NCI-H187 treated with DMSO at 0.1 percent for 48 hours (cell line): ENCODE measurements around the gene AGBL4.

Source experiments
- DNase-seq: peaks from one replicate; lab custom pipeline; 2025; lab: John Stamatoyannopoulos, UW

AGBL4 gene

GRCh38 chr1:49694251-49694827 is 329.4 kb downstream of the AGBL4 start:
- DNase-seq = no peak

GRCh38 chr1:49686107-49686506 is 337.6 kb downstream of the AGBL4 start:
- no peak for DNase-seq

GRCh38 chr1:49677706-49678105 is 346.0 kb downstream of the AGBL4 start:
- DNase-seq = no peak

- DNase-seq = no peak
Measured at GRCh38 chr1:49651136-49651535, 372.6 kb downstream of the AGBL4 start.

GRCh38 chr1:49630156-49630555 is 393.6 kb downstream of the AGBL4 start:
- DNase-seq = no peak

- DNase-seq = no peak
Measured at GRCh38 chr1:49627781-49628180, 396.0 kb downstream of the AGBL4 start.

GRCh38 chr1:49626472-49626871 is 397.3 kb downstream of the AGBL4 start:
- DNase-seq = no peak

GRCh38 chr1:49622877-49623276 is 400.9 kb downstream of the AGBL4 start:
- no peak for DNase-seq

GRCh38 chr1:49606082-49606481 is 417.7 kb downstream of the AGBL4 start:
- DNase-seq = no peak

GRCh38 chr1:49597436-49597835 is 426.3 kb downstream of the AGBL4 start:
- DNase-seq = no peak

- no peak for DNase-seq
Measured at GRCh38 chr1:49576327-49576901, 447.3 kb downstream of the AGBL4 start.

GRCh38 chr1:49556676-49557234 is 467.0 kb downstream of the AGBL4 start:
- no peak for DNase-seq

- no peak for DNase-seq
Measured at GRCh38 chr1:49552101-49552500, 471.7 kb downstream of the AGBL4 start.

GRCh38 chr1:49544615-49545014 is 479.1 kb downstream of the AGBL4 start:
- DNase-seq = no peak

- no peak for DNase-seq
Measured at GRCh38 chr1:49541096-49541752, 482.5 kb downstream of the AGBL4 start.

GRCh38 chr1:49527606-49528305 is 496.0 kb downstream of the AGBL4 start:
- no peak for DNase-seq

- DNase-seq = no peak
Measured at GRCh38 chr1:49526672-49527071, 497.1 kb downstream of the AGBL4 start.

- DNase-seq = no peak
Measured at GRCh38 chr1:49523764-49524163, 500.0 kb downstream of the AGBL4 start.

- DNase-seq = no peak
Measured at GRCh38 chr1:49466961-49467360, 556.8 kb downstream of the AGBL4 start.

GRCh38 chr1:49465486-49466185 is 558.1 kb downstream of the AGBL4 start:
- no peak for DNase-seq

GRCh38 chr1:49448200-49448599 is 575.6 kb downstream of the AGBL4 start:
- DNase-seq = no peak

- DNase-seq = no peak
Measured at GRCh38 chr1:49436865-49437264, 586.9 kb downstream of the AGBL4 start.
